MG63 (cell line): Measurements from ENCODE around the gene EWSR1. TPM values are rescaled to one million over a fixed set of nuclear protein-coding genes. Genes with fewer than 3 reads are reported as not detected.

Experiments
- DNase-seq: peaks from one replicate; pipeline ENCODE4 v3.0.0-alpha.2; 2020
- H3K27me3 ChIP-seq: fragments of 250-450 bp; sonication (Bioruptor Pico); 2 replicates; pipeline ENCODE4 v1.5.1; 2020; ENCODE audit warnings: mild to moderate bottlenecking, moderate library complexity
- H3K36me3 ChIP-seq: fragments of 250-450 bp; sonication (Bioruptor Pico); 2 replicates; pipeline ENCODE4 v1.5.1; 2020; ENCODE audit warnings: mild to moderate bottlenecking, moderate library complexity
- H3K4me3 ChIP-seq: fragments of 250-450 bp; sonication (Bioruptor Pico); 2 replicates; pipeline ENCODE4 v1.5.1; 2020; ENCODE audit warnings: mild to moderate bottlenecking, moderate library complexity
- H3K9me3 ChIP-seq: fragments of 250-450 bp; sonication (Bioruptor Pico); 2 replicates; pipeline ENCODE4 v1.5.1; 2020; ENCODE audit warnings: mild to moderate bottlenecking, moderate library complexity
- total RNA-seq: library from RNA; depleted of rRNA; stranded (reverse); fragments of >200 nt; shearing (Covaris generic); gene quantifications from 2 replicates; pipeline ENCODE4 v1.2.3, GENCODE V29; 2014; ENCODE audit warnings: low replicate concordance

Gene EWSR1
- total RNA-seq, 1 experiment from 2014 or later = 149 TPM

DNA sequence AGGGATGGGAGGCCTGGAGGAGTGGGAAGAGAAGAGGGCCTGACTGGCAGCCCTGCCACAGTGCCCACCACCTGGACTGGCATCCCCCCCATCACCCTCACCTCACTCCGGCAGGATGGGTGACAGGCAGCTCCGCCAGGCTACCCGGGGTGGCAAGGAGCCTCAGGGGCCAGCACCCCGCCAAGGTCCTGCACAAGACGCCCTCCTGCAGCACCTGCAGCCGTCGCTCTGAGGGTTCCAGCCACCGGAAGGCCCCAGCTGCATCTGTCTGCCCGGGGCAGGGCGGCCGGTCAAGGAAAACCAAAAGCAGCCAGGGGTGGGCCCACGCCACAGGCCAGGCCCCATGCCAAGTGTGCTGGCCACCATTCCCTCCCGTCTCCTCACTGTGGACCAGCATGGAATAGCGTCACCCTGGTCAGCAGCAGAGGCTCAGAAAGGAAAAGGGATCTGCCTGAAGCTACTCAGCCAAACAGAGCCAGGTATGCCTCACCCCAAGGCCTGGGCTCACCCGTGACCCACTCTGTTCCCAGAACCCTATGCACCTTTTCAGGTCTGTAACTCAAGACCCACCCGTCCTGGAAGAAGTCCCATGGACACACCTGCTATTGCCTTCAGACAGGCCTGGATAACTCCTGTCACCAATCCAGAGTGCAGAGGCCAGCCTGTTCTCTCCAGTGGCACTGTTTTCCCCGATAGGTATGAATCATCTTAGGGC lies 7.3 kb upstream of the EWSR1 start:
- no peaks in the 10 kb centered on the region for H3K9me3 ChIP-seq
- DNase-seq = no peak
- no peak overlapping the region for H3K4me3 ChIP-seq
- peaks cover 16% of the 10 kb centered on the region for H3K36me3 ChIP-seq
- H3K27me3 ChIP-seq = no peaks in the 10 kb centered on the region

DNA sequence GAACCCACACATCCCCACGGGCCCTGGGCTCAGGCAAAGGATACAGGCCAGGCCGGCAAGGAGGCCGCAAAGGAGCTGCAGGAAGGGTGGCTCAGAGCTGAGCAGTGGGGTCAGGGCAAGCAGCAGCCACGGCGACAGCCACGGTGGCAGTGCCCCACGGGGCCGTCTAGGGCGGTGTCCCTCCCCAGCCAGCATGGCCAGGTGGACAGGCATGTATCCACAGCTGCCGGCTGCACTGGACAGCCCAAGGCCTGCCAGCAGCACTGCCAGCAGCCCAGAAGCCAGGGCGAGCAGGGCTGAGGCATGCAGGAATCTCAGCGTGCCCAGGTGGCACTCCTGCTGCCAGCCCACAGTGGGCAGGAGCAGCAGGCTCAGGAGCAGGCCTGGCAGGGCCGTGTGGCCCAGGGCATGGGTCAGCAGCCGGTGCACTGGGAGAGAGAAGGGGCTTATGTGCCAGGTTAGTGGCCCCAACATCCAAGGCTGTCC lies 4.2 kb upstream of the EWSR1 start:
- no peak overlapping the region for H3K4me3 ChIP-seq
- H3K9me3 ChIP-seq = no peaks in the 10 kb centered on the region
- no peaks in the 10 kb centered on the region for H3K27me3 ChIP-seq
- H3K36me3 ChIP-seq = peaks cover 29% of the 10 kb centered on the region
- no peak for DNase-seq

DNA sequence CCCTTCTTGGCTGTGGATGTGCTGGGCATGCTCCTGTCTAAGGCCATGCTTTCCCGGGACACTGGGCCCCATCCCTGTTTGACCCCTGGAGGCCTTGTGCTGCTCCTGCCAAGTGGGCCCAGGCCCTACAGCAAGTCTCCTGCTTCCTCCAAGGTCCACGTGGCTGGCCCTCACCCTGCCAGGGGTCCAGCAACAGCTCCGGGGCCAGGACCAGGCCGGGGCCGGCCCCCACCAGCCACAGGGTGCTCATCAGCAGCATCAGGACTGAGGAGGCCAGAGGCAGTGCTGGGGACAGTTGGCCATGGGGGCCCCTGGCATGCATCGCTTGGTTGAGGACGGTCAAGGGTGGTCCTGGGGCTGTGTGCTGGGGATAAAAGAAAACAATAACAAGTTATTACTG lies 2.8 kb upstream of the EWSR1 start:
- Histone ChIP-seq H3K27me3 (no peaks in the 10 kb centered on the region), H3K9me3 (no peaks in the 10 kb centered on the region), H3K36me3 (peaks cover 43% of the 10 kb centered on the region), H3K4me3 (no peak overlapping the region)
- no peak for DNase-seq

DNA sequence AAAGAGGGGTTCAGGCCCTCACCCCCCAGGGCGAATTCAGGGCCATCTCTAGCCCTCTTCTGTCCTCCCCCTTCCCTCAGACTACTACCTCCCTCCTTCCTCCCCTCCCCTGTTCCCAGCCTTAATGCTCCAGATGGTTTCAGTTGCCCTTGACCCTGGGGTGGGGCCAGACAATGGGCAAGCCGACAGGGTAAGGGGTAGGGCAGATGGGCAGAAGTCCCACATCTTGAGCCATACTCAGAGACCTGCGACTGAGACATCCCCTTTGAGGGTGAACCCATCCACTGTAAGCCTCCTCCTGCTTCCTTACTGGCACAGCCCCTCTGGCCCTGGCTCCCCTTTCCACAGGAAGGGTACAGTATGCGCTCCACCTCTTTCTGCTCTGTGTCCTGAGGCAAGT lies 2.1 kb upstream of the EWSR1 start:
- H3K4me3 ChIP-seq = peak overlapping the region; percentile 88
- H3K36me3 ChIP-seq = peaks cover 50% of the 10 kb centered on the region
- no peak for DNase-seq
- H3K9me3 ChIP-seq = no peaks in the 10 kb centered on the region
- H3K27me3 ChIP-seq = no peaks in the 10 kb centered on the region

DNA sequence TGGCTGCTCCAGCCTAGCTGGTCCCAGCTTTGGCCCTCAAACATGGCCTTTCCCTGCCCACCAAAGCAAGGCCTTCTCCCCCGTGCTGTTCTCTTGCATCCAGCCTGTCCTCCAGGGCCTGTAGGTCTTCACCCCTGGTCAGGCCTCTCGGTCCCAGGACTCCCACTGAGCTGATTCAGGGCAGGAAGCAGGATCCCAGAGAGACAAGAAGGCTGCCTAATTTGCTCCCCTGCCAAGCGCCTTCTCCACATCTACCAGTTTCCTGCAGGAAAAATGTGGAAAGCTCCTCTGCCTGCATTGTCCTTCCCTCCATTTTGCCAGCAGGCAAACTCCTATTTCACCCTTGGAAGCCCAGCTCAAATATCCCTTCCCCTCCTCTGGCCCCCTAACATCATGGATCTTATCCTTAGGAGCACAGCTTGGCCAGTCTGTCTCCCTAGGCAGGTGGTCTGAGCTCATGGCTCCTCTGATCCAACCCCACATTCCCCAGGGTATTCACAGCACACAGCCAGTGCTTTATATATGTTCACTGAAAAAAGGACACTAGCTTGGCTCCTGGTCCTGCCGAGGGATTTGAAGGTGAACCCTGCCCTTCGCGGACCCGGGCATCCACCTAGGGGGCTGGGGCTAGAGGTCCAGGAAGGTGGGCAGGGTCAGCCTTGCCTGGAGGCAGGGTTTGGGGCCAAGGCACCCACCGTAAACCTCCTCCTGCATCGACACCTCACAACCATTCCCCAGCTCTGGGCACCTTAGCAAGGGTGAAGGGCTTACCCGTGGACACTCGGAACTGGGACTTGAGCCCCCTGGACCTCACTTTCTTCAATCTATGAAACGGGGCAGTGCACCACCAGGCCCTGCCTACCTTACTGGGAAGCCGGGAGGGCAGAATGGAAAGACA lies 1.3 kb upstream of the EWSR1 start:
- Histone ChIP-seq H3K36me3 (peaks cover 58% of the 10 kb centered on the region), H3K27me3 (no peaks in the 10 kb centered on the region), H3K4me3 (peak overlapping the region; percentile 88), H3K9me3 (no peaks in the 10 kb centered on the region)
- DNase-seq = peak; percentile 52

DNA sequence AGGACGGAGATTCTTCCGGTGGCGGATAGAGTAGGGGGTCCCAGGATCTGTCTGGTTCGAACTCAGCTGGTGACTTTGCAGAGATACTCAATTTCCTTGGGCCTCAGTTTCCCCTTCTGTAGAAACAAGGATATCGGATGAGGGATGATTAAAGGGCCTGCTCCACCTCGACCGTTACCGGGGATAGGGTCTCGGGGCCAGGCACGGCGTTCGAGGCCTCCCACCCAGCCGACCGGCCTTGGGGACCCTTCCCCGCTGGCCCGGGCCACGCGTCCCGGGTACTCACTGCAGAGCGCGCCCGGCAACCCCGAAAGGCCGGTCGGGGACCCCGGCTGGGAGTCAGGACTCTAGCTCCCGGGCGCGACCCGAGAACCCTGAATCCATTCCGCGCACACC lies 608 bp upstream of the EWSR1 start:
- peaks cover 65% of the 10 kb centered on the region for H3K36me3 ChIP-seq
- no peak for DNase-seq

DNA sequence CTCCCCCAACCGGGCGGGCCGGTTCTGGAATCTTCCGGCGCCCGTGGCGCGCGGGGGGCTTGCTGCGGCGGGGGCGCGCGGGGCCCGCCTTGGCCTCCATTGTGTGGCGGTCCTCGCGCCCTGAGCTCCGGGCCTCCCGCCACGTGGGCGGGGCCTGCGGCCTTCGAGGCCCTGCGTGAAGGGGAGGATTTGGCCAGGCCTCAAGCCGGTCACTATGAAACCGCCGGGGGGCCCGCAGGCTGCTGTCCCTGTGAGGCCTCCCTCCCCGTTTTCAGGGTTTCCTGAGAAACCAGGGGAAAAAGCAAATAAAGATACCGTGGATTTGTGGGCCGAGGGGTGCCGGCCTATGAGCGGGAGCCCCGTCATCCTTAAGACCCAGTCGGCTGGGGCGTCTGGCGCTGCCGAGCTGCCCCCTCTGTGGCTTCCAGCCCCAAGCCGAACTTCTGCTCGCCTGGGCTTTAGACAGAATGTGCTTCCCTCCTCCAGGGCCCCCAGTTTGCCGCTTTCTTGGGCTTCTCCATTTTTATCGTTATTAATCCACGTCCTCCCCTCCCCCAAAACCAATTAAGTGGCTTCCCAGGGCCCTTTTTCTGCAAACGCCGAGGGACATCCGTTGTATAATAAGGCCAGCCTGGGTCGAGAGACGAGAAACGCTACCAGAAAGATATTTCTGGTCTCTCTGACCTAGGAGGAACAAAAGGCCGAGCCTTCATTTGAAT lies 602 bp downstream of the EWSR1 start:
- Histone ChIP-seq H3K4me3 (peak overlapping the region; percentile 88), H3K9me3 (no peaks in the 10 kb centered on the region), H3K36me3 (peaks cover 77% of the 10 kb centered on the region), H3K27me3 (no peaks in the 10 kb centered on the region)
- DNase-seq = peak; percentile 77

More for the DNA sequence above, 608 bp upstream of the EWSR1 start:
- Histone ChIP-seq H3K27me3 (no peaks in the 10 kb centered on the region), H3K4me3 (peak overlapping the region; percentile 88), H3K9me3 (no peaks in the 10 kb centered on the region)

DNA sequence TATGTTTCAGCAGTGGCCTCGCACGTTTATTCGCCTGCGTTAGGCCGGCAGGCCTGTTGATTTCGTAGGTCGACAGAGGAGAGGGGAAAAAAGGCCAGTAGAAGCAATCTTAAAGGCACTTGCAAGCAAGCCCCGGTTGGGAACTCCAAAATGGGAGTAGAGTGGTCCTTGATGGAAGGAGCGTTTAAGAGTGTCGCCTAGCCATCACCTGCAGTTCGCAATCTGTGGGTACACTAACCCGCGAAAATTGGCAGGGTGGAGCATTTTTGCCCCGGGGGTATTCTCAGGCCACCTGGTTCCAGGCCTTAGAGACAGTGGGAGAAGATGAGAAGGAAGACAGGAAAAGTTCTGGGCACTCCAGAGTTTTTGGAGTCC lies 1.1 kb downstream of the EWSR1 start:
- H3K36me3 ChIP-seq = peaks cover 80% of the 10 kb centered on the region
- no peaks in the 10 kb centered on the region for H3K9me3 ChIP-seq
- H3K4me3 ChIP-seq = peak overlapping the region; percentile 88
- no peak for DNase-seq
- H3K27me3 ChIP-seq = no peaks in the 10 kb centered on the region

DNA sequence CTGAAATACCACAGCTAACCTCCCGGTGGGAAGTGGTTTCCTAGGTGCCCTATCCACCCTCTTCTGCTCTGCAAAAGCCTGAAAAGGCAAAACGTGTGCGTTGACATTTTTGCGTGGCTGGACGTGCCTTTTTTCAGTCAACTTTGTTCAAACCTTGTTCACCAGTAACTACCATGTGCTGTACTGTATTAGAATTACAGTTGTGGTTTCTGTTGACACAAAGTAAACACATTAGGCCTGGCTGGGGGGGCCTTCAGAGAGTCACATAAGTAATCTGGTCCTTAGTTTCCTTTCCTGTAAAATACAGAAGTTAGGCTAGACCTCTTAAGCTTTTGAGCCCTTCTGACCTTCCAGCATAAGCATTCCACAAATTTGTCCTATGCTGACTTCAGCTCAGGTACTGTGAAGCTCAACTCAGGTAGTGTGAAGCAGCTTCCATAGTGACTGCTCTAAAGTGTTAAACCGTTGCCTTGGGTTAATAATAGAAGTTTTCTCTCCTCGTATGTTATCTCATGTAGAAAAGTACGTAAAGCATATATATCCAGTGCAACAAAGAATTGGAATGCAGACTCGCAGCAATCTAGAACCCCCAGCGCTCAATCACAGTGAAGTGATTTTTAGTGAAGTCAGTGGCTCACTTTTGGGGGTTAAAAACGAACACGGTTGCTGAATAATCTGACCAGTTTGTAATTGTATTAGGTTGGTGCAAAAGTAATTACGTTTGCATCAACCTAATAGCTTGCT lies 1.8 kb downstream of the EWSR1 start:
- no peaks in the 10 kb centered on the region for H3K27me3 ChIP-seq
- H3K4me3 ChIP-seq = peak overlapping the region; percentile 88
- H3K9me3 ChIP-seq = no peaks in the 10 kb centered on the region
- H3K36me3 ChIP-seq = peaks cover 82% of the 10 kb centered on the region
- DNase-seq = no peak

DNA sequence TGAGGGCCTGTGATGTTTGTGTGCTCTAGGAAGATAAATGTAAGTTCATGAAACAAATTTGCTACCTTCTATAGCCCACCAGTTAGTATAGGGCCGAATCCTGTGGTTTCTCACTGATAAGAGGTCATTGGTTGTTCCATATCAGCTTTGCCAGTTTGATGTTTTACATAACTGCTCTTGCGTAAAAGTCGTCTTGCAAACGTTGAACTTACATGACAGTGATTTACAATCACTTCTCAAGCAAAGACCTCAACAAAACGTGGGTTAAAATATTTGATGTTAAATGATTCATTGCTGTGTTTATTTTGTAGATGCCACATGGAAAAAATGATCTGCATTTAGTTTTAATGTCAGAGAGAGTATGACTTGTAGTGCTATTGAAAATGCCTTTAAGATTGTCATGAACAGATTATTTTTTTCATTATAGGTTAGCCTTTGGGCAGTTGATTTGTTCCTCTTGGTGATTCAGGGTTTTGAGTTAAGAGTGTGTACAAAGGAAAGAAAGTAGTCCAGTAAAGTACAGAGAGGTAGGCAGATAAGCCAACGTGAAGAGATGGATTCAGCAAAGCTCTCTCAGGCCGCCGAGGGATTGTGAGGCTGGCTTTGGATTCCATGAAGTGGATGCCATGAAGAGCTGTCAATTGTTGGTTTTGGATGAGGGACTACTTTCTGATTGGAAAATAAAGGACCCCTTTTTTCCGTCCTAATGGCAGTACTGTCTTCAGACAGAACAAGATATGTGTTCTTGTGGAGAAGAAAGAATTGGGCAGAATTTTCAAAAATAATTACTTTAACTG lies 2.6 kb downstream of the EWSR1 start:
- Histone ChIP-seq H3K36me3 (peaks cover 82% of the 10 kb centered on the region), H3K4me3 (peak overlapping the region; percentile 88), H3K27me3 (no peaks in the 10 kb centered on the region), H3K9me3 (no peaks in the 10 kb centered on the region)
- no peak for DNase-seq

DNA sequence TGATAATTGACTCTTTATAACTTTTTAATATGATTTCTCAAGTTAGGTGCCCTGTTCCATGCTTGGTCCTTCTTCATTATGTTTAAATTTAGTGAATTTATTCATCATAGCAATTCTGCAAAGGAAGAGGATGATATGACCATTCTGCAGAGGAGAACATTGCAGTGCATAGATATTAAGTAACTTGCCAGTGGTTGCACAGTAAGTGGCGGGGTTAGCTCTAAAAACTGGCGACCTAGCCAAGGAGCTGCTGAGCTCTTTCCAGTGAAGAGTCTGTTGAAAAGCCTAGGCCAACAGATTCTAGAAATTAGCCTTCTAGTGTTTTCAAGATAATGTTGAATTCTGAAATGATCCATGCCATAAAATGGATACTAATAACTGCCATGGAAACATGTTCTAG lies 4.6 kb downstream of the EWSR1 start:
- H3K9me3 ChIP-seq = no peaks in the 10 kb centered on the region
- no peak overlapping the region for H3K4me3 ChIP-seq
- peaks cover 93% of the 10 kb centered on the region for H3K36me3 ChIP-seq
- no peaks in the 10 kb centered on the region for H3K27me3 ChIP-seq
- DNase-seq = no peak

DNA sequence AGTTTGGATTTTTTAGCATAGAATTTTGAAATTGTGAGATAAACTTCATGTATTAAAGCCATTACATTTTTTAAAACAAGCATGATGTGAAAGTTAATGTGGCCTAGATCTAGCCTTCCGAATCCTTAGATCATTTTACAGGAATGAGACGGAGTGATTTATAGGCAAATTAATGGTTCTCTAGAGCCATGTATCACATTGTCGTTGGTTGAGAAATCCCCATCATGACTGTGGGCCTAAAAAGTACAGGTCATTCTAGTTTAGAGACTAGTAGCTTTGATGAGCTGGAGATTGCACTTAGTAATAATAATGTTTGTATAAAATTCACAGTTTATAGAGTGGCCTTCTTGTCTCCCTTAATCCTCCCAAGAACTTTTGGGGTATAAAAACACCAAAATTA lies 7.1 kb downstream of the EWSR1 start:
- Histone ChIP-seq H3K27me3 (no peaks in the 10 kb centered on the region), H3K9me3 (no peaks in the 10 kb centered on the region), H3K4me3 (no peak overlapping the region), H3K36me3 (peaks cover 100% of the 10 kb centered on the region)
- DNase-seq = no peak

DNA sequence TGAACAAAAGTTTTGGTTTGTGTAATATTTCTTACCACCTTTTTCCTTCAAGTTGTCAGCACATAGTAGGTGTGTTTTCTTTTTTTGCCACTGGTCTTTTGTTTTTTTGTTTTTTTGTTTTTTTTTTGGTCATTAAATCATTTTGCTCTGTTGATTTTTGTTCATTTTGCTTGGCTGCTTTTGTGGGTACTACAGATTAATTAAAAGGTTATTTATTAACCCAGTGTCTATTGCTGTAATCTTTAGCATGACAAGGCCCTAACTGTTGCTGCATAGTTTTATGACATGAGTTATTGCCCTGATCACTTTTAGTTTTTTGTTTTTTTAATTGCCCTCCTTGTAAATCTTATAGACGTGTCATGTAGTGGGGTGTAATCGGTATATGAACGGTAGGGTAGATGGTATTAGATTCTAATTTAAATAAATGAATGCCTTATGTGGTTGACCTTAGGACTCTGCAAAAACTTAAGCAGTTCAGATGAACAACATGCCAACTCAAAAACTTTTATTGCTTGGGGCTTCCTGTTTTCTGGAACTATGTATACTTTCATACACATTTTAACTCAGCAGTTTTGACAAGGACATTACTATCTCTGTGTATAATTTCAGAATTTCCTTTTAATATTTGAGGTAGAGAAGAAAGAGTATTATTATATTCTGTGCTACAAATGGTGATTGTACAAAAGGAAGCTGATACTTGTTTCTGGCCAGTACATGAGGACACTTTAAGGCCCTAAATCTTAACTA lies 7.9 kb downstream of the EWSR1 start:
- Histone ChIP-seq H3K9me3 (no peaks in the 10 kb centered on the region), H3K36me3 (peaks cover 97% of the 10 kb centered on the region), H3K4me3 (no peak overlapping the region), H3K27me3 (no peaks in the 10 kb centered on the region)
- DNase-seq = no peak

DNA sequence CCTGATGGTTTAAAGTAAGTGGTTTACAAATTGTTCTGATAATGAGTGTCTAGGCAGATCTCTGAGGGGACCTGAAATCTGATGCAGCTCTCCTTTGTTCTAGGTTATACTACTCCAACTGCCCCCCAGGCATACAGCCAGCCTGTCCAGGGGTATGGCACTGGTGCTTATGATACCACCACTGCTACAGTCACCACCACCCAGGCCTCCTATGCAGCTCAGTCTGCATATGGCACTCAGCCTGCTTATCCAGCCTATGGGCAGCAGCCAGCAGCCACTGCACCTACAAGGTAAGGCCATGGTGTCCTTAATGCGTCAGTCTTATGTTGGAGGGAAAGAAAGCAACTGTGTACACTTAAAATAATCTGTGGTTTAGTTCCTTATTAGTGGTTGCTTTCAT lies 9.9 kb downstream of the EWSR1 start:
- Histone ChIP-seq H3K36me3 (peaks cover 97% of the 10 kb centered on the region), H3K27me3 (no peaks in the 10 kb centered on the region), H3K4me3 (no peak overlapping the region), H3K9me3 (no peaks in the 10 kb centered on the region)
- no peak for DNase-seq

DNA sequence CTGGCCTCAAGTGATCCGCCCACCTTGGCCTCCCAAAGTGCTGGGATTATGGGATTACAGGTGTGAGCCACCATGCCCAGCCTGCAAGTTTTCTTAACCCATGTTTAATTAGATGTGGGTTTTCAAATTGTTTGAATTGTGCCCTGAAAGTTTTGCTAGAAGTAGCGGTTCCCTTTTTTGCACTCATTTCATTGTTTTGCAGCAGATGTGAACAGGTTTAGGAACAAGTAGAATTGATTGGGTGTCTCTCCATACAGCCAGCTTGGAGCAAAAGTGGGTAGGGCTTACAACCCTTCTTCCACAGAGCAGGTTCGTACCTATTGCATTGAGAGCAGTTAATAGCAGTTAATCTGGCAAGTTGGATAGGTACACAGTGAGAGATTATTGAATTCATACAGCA lies 16.1 kb downstream of the EWSR1 start:
- no peak overlapping the region for H3K4me3 ChIP-seq
- H3K36me3 ChIP-seq = peaks cover 91% of the 10 kb centered on the region
- H3K27me3 ChIP-seq = no peaks in the 10 kb centered on the region
- H3K9me3 ChIP-seq = no peaks in the 10 kb centered on the region
- DNase-seq = no peak
